Activated CD4-positive, alpha-beta T cell treated with anti-CD3 and anti-CD28 coated beads, Interleukin-2, amount 50 U/mL, for 24 hours (primary cell): ENCODE results near the gene OGDHL.
"Not testable (repeated sequence)": the region's sequence is repeated elsewhere in the genome, so short reads cannot be mapped to it uniquely, and the experiment has no call there.

ENCODE experiments used
- DNase-seq, 2 donors: peaks; one replicate each; pipeline ENCODE4 v3.0.0-alpha.2; 2020; ENCODE audit warnings: low read depth in 1 of 2, low spot score in 1 of 2

Gene OGDHL

DNA sequence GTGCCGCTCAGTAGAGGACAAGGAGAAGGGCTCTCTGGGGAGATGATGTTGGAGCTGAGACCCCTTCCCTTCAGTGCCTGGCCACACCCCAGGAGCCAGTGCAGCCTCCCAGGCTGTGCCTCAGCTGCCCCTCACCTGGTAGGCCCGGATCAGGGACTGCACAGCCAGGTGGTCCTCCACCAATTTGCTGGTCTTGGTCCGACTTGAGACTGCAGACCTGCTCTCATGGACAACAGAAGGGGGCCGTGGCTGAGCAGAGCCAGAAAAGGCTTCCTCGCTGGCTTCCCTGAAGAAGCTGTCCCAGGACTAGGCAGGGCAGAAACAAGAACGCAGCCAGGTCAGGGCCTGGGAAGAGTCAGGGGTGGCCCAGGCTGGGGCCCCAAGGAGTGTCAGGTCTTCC lies 5.5 kb downstream of the OGDHL start:
- no peak for DNase-seq

DNA sequence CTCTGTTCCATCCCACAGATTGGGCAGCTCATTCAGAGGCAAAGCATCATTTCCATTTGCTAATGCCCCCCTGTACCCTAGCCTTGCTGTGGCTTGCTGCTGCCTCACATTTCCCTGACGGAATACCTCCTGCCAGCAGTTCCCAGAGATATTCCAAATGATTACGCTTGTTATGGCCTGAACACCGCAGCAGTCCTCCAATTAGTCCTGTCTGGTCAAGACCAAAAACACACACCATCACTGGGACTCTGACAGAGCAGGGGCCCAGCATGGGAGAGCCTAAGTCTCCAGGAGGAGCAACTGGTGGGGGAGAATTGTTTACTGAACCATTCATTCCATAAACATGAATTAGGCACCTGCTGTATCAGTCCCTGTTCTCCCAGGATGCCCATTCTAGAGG lies 6.1 kb downstream of the OGDHL start:
- DNase-seq, result no peak

DNA sequence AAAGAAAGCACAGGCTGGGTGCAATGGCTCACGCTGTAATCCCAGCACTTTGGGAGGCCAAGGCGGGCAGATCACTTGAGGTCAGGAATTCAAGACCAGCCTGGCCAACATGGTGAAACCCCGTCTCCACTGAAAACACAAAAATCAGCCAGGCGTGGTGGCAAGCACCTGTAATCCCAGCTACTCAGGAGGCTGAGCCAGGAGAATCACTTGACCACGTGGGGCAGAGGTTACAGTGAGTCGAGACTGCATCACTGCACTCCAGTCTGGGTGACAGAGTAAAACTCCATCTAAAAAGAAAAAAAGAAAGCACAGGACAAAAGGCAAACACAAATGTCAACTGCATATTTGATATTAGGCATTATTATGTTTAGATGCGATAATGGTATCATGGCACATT lies 7.2 kb downstream of the OGDHL start:
- not testable (repeated sequence) for DNase-seq

DNA sequence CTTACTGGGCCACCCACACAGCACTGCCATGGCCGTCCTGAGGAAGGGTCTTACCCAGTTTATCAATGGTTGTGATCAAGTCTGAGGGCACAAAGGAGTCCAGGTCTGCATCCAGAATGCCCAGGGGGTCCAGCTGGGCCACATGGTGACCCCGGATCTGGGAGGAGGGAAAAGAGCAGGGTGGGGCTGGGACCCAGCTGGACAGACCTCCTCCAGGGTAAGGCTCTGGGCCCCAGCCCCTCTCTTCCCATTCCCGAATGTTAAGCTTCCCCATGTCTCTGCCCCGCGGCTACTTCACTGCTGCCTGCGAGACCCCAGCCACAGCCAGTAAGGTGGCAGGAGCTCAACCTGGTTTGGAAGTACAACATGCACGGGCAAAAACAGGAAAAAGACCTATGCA lies 9.5 kb downstream of the OGDHL start:
- no peak for DNase-seq

DNA sequence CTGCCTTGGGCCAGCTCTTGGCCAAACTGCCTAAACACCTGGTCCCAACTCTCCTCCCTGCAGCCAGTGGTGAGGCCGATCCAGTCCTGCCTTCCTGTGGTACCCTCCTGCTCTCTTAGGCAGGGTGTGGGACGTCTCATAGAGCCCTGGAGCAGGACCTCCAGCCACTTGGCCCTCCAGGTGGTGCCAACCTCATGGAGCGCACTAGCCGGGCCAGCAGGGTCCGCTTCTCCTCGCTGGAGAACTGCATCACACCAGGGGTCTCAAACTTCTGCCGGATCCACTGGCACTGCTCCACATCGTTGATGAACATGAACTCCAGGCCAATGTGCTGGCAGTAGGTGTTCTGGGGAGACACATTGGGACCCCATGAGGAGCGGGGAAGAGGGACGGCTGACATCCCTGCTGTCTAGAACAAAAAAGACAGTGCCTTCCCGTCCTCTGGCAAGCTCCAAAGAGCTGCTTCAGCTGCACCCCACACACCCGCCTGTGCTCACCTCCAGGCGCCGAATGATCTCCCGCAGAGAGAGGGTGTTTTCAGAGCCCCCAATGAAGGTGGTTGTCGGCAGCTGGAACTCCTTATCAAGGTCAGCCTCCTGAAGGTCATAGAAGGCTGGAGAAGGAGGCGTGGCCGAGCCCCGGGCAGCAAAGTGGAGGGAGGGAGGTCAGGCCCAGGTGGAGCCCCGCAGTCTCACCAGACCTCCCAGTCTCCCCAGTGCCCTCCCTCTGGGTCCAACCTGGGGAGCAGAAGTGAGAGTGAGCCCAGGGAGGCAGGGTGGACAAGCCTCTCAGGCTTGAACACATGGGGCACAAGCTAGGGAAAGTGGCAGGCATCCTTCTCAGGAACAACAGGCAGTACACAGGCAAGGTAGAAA lies 10.2 kb downstream of the OGDHL start:
- no peak for DNase-seq

DNA sequence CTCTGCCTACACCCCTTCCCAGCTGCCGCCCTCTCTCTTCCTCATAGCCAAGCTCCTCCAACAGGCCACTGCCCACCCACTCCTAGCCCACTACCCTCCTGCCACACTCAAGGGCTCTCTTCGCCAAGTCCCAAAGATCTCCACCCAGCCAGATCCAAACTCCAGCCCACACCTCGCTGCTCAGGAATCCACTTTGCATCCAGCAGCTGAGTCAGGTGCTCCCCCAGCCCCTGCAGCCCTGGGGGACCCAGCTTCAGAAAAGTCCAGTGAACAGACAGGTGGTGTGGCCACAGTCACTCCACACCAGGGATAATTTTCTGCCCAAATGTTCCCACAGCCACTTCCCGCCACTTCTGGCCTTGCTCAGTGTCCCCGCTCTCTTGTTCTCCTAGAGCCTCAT lies 10.9 kb downstream of the OGDHL start:
- DNase-seq, result no peak

DNA sequence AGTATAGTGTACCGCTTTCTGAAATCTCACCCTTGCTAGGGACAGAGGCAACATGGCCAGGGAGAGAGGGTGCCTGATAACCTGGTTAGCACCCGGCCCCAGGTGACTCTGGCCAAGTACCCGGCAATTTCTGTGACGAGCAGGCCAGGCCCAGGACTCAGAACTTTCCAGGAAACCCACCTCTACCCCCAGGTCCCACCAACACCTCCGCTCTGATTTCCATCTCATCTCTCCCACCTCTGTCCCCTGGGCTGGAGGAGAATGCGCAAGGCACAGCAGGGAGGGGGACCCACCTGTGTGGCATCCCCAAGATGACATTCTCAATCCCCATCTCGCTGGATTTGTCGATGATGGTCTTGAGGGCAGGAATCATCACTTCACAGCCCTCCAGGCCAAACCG lies 11.6 kb downstream of the OGDHL start:
- no peak for DNase-seq

DNA sequence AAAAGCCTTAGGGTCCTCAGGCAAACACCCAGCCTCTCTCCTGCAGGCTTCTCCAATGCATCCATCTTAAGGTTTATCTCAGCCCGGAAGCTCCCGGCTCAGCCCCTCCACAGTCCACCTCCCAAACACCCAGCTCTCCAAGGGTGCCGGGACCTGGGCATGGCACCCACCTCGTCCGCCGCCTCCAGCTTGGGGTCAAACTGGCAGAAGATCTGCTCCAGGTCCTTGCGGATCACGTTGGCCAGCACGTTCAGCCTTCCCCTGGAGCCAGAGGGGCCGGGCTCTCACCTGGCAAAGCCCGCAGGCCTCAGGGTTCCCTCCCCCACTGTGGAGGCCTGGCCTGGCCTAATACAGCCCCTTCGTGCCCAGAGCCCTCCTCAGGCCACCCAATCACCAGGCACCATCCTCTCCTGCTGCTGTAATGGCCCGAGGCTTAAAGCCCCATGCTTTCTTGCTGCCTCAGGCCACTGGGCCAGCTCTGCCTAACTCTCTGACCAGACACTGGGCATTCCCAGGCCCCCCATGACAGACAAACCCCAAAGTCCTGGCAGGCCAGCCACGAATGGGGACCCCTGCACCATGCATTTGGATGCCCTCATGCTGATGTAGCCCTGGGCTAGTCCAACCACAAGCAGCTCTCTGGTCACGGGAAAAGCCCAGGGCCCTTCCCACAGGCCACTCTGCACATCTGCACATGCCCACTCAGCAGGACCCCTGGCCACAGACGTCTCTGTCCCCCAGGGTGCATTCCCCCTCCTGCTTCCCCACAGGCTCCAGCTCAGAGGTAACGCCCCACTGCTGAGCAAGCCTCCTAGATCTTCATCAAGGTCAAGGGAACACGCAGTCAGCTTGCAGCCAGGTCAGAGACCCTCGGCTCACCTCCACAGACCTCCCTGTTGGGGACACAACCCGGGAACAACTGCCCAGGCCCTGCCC lies 12.3 kb downstream of the OGDHL start:
- no peak for DNase-seq

DNA sequence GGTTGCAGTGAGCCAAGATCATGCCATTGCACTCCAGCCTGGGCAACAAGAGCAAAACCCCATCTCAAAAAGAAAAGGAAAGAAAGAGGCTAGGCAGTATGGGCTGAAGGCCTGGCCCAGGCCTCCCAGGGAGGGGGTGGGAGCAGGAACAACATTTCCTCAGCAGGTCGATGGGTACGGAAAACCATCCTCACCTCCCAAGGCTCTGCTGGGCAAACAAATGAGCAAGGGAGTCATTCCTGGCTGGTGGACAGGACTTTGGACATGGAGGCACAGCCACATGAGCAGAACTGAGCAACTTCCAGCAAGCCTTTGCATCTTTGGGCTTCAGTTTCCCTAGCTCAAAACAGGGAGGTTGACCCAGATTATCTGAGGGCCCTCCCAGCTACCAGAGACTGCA lies 13.0 kb downstream of the OGDHL start:
- DNase-seq, result no peak

DNA sequence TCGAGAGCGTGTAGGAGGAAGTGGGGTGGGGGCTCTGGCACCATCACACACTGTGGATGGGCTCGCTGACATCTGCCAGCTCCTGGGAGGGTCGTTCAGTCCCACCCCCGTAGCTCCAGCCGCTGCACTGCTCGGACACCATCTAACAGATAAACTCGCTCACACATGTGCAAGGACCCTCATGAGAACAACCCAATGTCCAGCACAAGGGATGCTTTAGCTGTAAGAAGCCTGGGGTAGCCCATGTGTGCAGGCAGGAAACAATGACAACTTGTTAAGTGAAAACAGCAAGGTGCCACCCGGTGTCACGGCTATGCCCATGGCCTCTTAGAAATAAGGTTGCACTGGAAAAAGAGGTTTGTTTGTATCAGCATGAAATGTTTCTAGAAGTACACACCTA lies 14.1 kb downstream of the OGDHL start:
- DNase-seq, result no peak

DNA sequence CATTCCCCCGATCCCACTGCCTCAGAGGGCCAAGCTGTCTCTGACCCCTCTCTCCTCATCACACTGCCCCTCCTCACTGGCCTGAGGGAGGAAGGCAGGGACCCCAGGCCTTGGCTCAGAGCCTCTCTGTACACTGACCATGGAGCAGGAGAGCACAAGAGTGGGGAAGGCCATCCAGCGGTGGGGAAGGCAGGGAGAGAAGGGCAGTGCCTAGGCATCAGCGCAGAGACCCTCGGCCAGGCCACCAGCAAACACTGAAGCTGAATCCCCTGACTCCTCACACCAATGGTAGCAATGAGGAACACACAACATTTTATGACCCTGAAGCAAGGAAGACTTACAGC lies 14.8 kb downstream of the OGDHL start:
- DNase-seq, result no peak

DNA sequence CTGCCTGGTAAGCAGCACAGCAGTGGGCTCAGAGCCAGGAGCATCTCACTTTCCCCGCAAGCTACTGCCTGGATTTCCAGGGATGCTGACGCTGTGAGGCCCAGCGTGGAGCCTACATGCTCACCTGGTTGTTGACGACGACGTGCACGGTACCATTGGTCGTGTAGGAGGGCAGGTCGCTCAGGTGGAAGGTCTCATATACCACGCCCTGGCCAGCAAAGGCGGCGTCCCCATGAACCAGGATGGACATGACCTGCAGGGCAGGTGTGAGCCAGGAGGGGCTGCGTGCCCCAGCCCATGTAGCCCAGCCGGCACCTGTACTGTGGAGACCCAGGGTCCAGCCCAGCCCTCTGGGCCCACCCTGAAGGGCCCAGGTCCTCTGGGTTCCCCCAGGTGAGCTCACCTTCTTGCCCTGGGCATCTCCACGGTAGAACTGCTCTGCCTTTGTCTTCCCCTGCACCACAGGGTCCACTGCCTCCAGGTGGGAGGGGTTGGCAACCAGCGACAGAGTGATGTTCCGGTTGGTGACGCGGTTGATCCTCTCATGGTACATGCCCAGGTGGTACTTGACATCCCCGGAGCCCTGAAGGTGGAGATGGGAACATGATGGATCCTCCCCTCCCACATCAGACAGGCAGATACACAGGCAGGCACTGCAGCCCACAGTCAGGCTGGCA lies 15.4 kb downstream of the OGDHL start:
- no peak for DNase-seq

DNA sequence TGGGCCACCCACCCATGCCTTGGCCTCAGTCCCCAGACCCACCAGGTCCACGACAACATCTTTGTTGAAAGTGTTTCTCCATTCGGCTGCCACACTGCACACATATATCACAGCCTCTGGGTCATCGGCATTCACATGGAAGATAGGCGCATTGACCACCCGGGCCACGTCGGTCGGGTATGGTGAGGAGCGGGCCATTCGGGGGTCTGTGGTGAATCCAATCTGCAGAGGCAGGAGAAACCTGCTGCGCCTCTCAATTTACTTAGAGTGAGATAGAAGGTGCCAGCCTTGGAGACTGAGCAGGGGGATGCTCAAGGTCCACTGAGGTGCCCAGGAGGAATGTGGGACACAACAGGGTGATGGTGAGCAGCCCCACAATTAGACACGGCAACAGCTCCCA lies 16.4 kb downstream of the OGDHL start:
- DNase-seq, result no peak

DNA sequence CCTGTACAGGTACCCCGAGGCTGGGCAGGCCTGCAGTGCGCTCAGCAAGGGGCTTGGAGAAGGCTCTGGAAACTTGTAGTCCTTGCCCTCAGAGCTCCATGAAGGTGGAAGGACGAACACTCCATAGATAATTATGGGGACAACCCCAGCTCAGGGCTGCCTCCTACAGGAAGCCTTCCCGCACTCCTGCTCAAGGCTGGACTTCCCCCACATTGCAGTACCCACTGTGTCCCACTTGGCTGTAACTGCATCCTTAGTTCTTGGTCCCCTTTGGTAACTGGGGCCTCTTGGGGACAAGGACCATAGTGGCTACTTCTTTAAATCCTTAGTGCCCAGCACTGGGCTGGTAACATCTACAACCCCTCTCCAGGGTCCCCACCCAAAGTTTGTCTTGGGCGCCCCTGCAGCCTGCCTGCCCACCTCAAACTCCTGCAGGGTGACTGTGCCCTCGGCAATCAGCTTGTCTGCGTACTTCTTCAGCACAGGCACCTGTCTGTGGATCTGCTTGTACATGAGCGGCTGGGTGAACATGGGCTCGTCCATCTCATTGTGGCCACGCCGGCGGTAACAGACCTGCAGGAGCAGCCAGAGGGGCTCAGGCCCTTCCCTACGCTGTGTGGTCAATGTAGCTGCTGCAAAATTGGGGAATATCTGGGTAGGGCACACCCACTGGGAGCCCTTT lies 17.1 kb downstream of the OGDHL start:
- no peak for DNase-seq

DNA sequence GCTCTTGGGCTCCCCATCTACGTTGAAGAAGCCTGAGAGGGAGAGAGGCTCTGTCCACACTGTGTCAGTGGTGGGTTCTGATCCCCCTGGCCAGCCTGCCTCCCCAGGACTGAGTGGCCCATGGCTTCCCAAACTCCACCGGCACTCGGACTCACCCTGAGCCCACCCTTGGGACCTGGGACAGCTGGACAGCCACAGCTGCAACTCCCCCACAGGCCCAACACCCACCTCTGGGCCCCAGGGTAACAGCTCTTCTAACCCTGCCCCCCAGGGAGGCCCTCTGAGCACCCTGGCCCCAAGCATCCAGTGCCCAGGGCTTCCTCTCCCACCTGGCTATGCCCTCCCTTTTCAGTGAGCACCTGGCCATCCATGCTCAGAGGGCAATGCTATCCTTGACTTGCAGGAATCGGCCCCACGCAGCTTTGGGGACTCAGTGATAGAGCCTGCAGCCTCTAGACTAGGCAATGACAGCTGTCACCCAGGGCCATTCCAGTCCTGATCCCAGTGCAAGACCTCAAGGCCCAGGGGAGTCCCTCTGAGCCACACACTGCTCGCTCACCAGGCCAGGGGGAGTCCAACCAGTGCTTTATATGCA lies 17.9 kb downstream of the OGDHL start:
- no peak for DNase-seq

DNA sequence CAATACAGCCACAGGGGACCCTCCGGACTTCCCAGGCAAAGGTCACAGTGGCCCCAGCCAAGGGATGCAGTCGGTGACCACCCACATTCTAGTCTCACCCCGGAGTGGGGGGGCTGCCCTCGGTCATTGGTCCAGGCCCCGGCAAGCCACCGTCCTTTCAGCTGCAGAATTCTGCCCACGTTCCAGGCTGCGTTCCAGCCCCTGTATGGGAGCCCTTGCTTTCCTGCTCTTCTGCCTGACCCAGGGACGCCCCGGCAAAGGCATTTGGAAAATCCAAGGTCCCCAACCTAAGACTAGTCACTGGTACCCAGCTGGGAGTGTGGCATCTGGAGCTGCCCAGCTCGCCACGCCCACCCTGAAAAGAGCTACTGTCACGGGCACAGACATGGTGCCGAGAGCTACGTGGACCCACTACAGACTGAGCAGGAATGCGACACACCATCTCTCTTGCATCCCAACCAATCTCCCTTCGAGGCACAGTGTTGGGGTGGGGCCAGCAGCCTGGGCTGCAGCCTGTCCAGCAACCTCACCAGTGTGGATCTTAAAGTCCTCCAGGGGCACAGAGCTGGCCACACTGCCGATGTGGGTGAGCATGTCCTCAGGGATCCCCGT lies 18.6 kb downstream of the OGDHL start:
- no peak for DNase-seq

DNA sequence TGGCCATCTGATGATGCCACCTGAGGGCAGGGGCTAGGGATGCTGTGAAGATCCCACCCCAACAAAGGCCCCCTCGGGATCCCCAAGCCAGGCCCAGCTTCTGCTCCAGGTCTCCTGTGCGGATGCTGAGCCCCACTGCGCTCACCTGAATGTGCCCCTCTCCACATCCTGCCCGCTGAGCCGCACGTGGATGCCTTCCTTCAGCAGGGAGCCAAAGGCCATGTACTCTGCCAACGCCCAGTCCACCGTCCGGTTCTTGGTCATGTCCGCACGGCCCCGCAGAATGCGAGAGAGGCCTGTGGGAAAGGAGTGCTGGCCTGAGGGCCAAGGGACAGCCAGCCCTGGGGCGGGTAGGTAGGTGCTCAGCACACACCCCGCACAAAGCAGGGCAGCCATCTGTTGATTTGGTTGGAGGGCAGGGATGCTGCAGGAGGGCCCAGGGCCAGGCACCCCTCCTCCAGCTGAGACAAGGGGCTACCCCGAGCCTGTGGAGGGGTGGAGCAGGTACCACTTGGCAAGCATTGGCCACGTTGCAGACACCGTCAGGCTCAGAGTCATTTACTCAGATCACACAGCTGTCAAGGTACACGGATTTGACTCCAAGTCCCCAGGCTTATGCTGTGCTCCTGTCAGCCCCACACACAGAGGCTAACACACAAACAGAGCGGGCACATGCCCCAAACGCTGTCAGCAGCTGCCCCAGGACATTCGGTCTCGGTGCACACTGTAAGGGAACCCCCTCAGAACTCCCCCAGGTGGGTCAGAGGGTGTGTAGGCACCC lies 19.2 kb downstream of the OGDHL start:
- no peak for DNase-seq

DNA sequence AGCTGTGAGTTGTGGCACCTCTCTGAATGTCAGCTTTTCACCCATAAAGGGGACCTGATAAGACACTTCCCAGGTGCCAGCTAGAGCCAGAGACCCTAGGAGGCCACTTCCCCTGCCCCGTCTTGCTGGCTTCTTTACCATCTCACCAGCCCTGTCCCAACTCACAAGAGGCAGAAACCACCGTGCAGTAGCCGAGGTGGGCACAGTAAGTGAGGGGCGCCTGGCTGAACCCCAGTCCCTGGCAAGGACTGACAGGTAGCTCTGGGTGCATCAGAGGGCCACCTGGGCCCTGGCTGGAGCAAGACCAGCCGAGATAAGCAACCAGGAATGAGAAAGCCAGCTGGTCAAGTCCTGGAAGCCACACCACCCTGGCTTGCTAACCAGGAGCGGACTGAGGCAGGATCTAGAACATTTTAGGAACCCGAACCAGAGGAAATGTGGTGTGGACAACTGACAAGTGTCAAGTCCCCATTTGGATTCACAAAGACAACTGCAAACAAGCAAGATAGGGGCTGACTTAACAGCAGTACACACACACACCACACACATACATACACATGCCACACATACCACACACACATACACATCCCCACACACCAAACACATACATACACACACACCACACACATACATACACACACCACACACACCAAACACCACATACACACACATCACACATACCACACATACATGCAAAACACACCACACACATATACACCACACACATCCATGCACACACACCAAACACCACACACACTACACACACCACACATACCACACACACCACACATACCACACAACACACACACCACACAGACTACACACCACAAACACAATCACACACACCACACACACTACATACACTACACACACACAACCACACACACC lies 20.8 kb downstream of the OGDHL start:
- DNase-seq, result no peak
